ENCODE data around the gene SLC17A9.
"Not testable (repeated sequence)": the region's sequence is repeated elsewhere in the genome, so short reads cannot be mapped to it uniquely, and the experiment has no call there.

Gene SLC17A9

GRCh38 chr20:62951143-62951895, 1.2 kb upstream of the SLC17A9 start:
- no peak for DNase-seq
- intact Hi-C loops (cut with DNase I), result no loop called here

- DNase-seq, result no peak
- intact Hi-C loops (cut with DNase I), result no loop called here
These were observed 575 bp upstream of the SLC17A9 start for GRCh38 chr20:62951896-62952372.

GRCh38 chr20:62952968-62953838, 694 bp downstream of the SLC17A9 start:
- no peak for DNase-seq
- intact Hi-C loops (cut with DNase I), result no loop called here

- peak; percentile 22 to 78 (median 59) for DNase-seq
- intact Hi-C loops (cut with DNase I), result no loop called here
These were observed 1.6 kb downstream of the SLC17A9 start for GRCh38 chr20:62953839-62954703.

- intact Hi-C loops (cut with DNase I), result no loop called here
- no peak for DNase-seq
These were observed 3.2 kb downstream of the SLC17A9 start for GRCh38 chr20:62955519-62956386.

GRCh38 chr20:62956387-62957135, 4.1 kb downstream of the SLC17A9 start:
- intact Hi-C loops (cut with DNase I), result no loop called here
- no peak for DNase-seq

- intact Hi-C loops (cut with DNase I), result no loop called here
- DNase-seq, result no peak
These were observed 4.9 kb downstream of the SLC17A9 start for GRCh38 chr20:62957136-62958117.

- intact Hi-C loops (cut with DNase I), result no loop called here
- DNase-seq, result no peak
These were observed 6.0 kb downstream of the SLC17A9 start for GRCh38 chr20:62958388-62959100.

- intact Hi-C loops (cut with DNase I), result no loop called here
- DNase-seq, result no peak
These were observed 6.8 kb downstream of the SLC17A9 start for GRCh38 chr20:62959101-62959971.

- DNase-seq, result no peak
- intact Hi-C loops (cut with DNase I), result no loop called here
These were observed 7.5 kb downstream of the SLC17A9 start for GRCh38 chr20:62959998-62960436.

- intact Hi-C loops (cut with DNase I), result not testable (repeated sequence)
- peak in 2 of 42 donors; percentile 21 to 46 for DNase-seq
These were observed 8.2 kb downstream of the SLC17A9 start for GRCh38 chr20:62960446-62961309.

GRCh38 chr20:62961310-62961783, 8.8 kb downstream of the SLC17A9 start:
- no peak for DNase-seq

GRCh38 chr20:62961799-62962198, 9.3 kb downstream of the SLC17A9 start:
- DNase-seq, result no peak
- intact Hi-C loops (cut with DNase I), result no loop called here

More at GRCh38 chr20:62961310-62961783, 8.8 kb downstream of the SLC17A9 start:
- intact Hi-C loops (cut with DNase I), result no loop called here
